K562 (cell line): ENCODE measurements around the gene PLXNA3. TPM values are rescaled to one million over a fixed set of nuclear protein-coding genes. Genes with fewer than 3 reads are reported as not detected.

Source experiments
- ATF7 ChIP-seq: fragments of 450-650 bp; IDR thresholded peaks from 2 replicates; pipeline ENCODE4 v1.7.1; 2014; ENCODE audit warnings: mild to moderate bottlenecking, moderate library complexity
- BACH1 ChIP-seq: fragments of 200-800 bp; sonication (Bioruptor generic); IDR thresholded peaks from 2 replicates; pipeline ENCODE4 v1.6.1; 2016; ENCODE audit warnings: missing genetic modification characterization, missing compliant biosample characterization
- CBFA2T2 ChIP-seq: fragments of 450-650 bp; conservative IDR thresholded peaks from 2 replicates; pipeline ENCODE4 v1.6.1; 2017; ENCODE audit warnings: mild to moderate bottlenecking
- CEBPG ChIP-seq, 3 experiments: fragments of 200-800 bp in 1 of 3; sonication (Bioruptor generic) in 1 of 3; sonication (generic) in 1 of 3; formaldehyde crosslinking in 1 of 3; IDR thresholded peaks in 2 of 3; conservative IDR thresholded peaks in 1 of 3; 2 replicates each; pipeline versions ENCODE4 v1.6.1 to v1.8.0; 2016 to 2022; ENCODE audit warnings: missing compliant biosample characterization in 2 of 3, missing genetic modification characterization in 2 of 3, mild to moderate bottlenecking in 1 of 3, missing genetic modification reagents in 1 of 3
- DMBX1 ChIP-seq: fragments of 250-450 bp; sonication (Bioruptor Pico); IDR thresholded peaks from 2 replicates; pipeline ENCODE4 v1.8.0; 2022; ENCODE audit warnings: inconsistent platforms, mild to moderate bottlenecking, moderate library complexity, borderline replicate concordance
- ELF4 ChIP-seq: fragments of 450-650 bp; formaldehyde crosslinking; IDR thresholded peaks from 2 replicates; pipeline ENCODE4 v1.4.0; 2022; ENCODE audit warnings: missing genetic modification characterization
- FOS ChIP-seq: IDR thresholded peaks from 3 replicates; pipeline ENCODE4 v1.6.1; 2011; ENCODE audit not compliant: insufficient read length; ENCODE audit errors: extremely low read depth
- FOSL1 ChIP-seq: fragments of 200-800 bp; sonication (Bioruptor generic); conservative IDR thresholded peaks from 2 replicates; pipeline ENCODE4 v1.6.1; 2016; ENCODE audit warnings: missing genetic modification characterization, missing compliant biosample characterization
- MBD1 ChIP-seq: fragments of 250-450 bp; sonication (Bioruptor Pico); IDR thresholded peaks from 2 replicates; pipeline ENCODE4 v1.8.0; 2022; ENCODE audit warnings: inconsistent platforms
- MED1 ChIP-seq: sonication (generic); formaldehyde crosslinking; IDR thresholded peaks from 2 replicates; pipeline ENCODE4 v1.8.1; 2023; ENCODE audit warnings: missing genetic modification reagents, borderline replicate concordance
- NRF1 ChIP-seq, 2 experiments: fragments of 450-650 bp; IDR thresholded peaks in 1 of 2; conservative IDR thresholded peaks in 1 of 2; 2 replicates each; pipeline ENCODE4 v1.6.1; 2014; ENCODE audit warnings: mild to moderate bottlenecking in 2 of 2
- SAP30 ChIP-seq: fragments of 200-600 bp; sonication (generic); IDR thresholded peaks from 2 replicates; pipeline ENCODE4 v1.6.1; 2012; ENCODE audit warnings: borderline replicate concordance, low read depth, mild to moderate bottlenecking, moderate library complexity, low read length, control low read depth, inconsistent platforms; ENCODE audit not compliant: insufficient read depth, poor library complexity, severe bottlenecking
- TCF15 ChIP-seq: fragments of 250-450 bp; sonication (Bioruptor Pico); IDR thresholded peaks from 2 replicates; pipeline ENCODE4 v1.8.0; 2022; ENCODE audit warnings: moderate library complexity, mild to moderate bottlenecking, inconsistent platforms
- ZNF197 ChIP-seq: fragments of 200-800 bp; sonication (Bioruptor generic); IDR thresholded peaks from 2 replicates; pipeline ENCODE4 v1.6.1; 2016; ENCODE audit warnings: low read depth, missing genetic modification characterization, missing compliant biosample characterization
- ZNF274 ChIP-seq: IDR thresholded peaks from 2 replicates; pipeline ENCODE4 v1.6.1; 2011; ENCODE audit warnings: low read depth, mild to moderate bottlenecking, low read length, moderate library complexity, borderline replicate concordance
- ZNF57 ChIP-seq: fragments of 450-650 bp; formaldehyde crosslinking; IDR thresholded peaks from 2 replicates; pipeline ENCODE4 v1.4.0; 2020; ENCODE audit warnings: mild to moderate bottlenecking, moderate library complexity
- ZNF589 ChIP-seq: fragments of 200-800 bp; sonication (Bioruptor generic); IDR thresholded peaks from 2 replicates; pipeline ENCODE4 v1.6.1; 2016; ENCODE audit warnings: low read depth, missing genetic modification characterization, missing compliant biosample characterization
- polyA plus RNA-seq, 8 experiments: library from polyadenylated mRNA; depleted of rRNA in 4 of 8; stranded (reverse) in 5 of 8; unstranded in 3 of 8; fragments of >200 nt; fragmentation: Nextera tagmentation in 2 of 8; fragmentation: Illumina TruSeq in 1 of 8; extraction: Ambion mirVana in 2 of 8; extraction: Trizol in 1 of 8; gene quantifications; 2 replicates each; pipeline versions ENCODE4 v1.2.1 to v1.2.3, GENCODE V29; 2011 to 2014; ENCODE audit warnings: inconsistent platforms in 1 of 8, missing spikeins in 1 of 8
- total RNA-seq, 7 experiments: library from RNA; depleted of rRNA in 6 of 7; stranded (reverse); fragments of >200 nt in 6 of 7; fragmentation: Illumina TruSeq in 2 of 7; extraction: Trizol in 2 of 7; gene quantifications; 2 replicates each; pipeline versions ENCODE4 v1.2.1 to v1.2.3, GENCODE V29; 2011 to 2021; ENCODE audit warnings: low replicate concordance in 1 of 7
- TF ChIP-seq, protein P1 (sequence below), 2 experiments: fragments of 150-350 bp in 1 of 2; IDR thresholded peaks; 2 replicates each; pipeline ENCODE4 v1.6.1; 2012 to 2016; ENCODE audit warnings: low read depth in 2 of 2, low read length in 2 of 2, mild to moderate bottlenecking in 1 of 2, moderate library complexity in 1 of 2
- TF ChIP-seq, protein P2 (sequence below): fragments of 450-650 bp; formaldehyde crosslinking; IDR thresholded peaks from 2 replicates; pipeline ENCODE4 v1.4.0; 2022; ENCODE audit warnings: missing genetic modification characterization

Gene PLXNA3
- total and polyA plus RNA-seq, 9 of the 15 experiments (the other 6 are each of a cell fraction or from before 2014, with no cell fraction given): 0.32 to 47.8 (median 7.5) TPM

- TF ChIP-seq BACH1 (tag) (no peak), ZNF274 (no peak), ZNF589 (CRISPR knock-in tag) (no peak), MBD1 (CRISPR knock-in tag) (no peak), CEBPG (CRISPR knock-in tag; IDR thresholded peaks at IDR 0.05) (no peak), CEBPG (tag; conservative IDR thresholded peaks at IDR 0.05 in 1 of 2, IDR thresholded peaks at IDR 0.05 in 1 of 2) (peak in 1 of 2 experiments; percentile 10; a peak in 1 of 4 replicates), ZNF197 (CRISPR knock-in tag) (no peak), TCF15 (CRISPR knock-in tag) (no peak), ELF4 (no peak), FOSL1 (no peak), ATF7 (0 out of 2 replicates have a peak, but pooled peaks have one; percentile 5), FOS (no peak), ZNF57 (CRISPR knock-in tag) (no peak), CBFA2T2 (peak; percentile 51; the same call in 1 of the 2 replicates), DMBX1 (CRISPR knock-in tag) (no peak), NRF1 (conservative IDR thresholded peaks at IDR 0.05 in 1 of 2, IDR thresholded peaks at IDR 0.05 in 1 of 2) (no peak), MED1 (CRISPR knock-in tag) (no peak), SAP30 (no peak)
- TF ChIP-seq, protein P1, sequence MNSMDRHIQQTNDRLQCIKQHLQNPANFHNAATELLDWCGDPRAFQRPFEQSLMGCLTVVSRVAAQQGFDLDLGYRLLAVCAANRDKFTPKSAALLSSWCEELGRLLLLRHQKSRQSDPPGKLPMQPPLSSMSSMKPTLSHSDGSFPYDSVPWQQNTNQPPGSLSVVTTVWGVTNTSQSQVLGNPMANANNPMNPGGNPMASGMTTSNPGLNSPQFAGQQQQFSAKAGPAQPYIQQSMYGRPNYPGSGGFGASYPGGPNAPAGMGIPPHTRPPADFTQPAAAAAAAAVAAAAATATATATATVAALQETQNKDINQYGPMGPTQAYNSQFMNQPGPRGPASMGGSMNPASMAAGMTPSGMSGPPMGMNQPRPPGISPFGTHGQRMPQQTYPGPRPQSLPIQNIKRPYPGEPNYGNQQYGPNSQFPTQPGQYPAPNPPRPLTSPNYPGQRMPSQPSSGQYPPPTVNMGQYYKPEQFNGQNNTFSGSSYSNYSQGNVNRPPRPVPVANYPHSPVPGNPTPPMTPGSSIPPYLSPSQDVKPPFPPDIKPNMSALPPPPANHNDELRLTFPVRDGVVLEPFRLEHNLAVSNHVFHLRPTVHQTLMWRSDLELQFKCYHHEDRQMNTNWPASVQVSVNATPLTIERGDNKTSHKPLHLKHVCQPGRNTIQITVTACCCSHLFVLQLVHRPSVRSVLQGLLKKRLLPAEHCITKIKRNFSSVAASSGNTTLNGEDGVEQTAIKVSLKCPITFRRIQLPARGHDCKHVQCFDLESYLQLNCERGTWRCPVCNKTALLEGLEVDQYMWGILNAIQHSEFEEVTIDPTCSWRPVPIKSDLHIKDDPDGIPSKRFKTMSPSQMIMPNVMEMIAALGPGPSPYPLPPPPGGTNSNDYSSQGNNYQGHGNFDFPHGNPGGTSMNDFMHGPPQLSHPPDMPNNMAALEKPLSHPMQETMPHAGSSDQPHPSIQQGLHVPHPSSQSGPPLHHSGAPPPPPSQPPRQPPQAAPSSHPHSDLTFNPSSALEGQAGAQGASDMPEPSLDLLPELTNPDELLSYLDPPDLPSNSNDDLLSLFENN (IDR thresholded peaks at IDR 0.05; ENCODE audit: low read depth in 2 of 2, low read length in 2 of 2): no peak; a peak in 1 of 4 replicates
- TF ChIP-seq, protein P2, sequence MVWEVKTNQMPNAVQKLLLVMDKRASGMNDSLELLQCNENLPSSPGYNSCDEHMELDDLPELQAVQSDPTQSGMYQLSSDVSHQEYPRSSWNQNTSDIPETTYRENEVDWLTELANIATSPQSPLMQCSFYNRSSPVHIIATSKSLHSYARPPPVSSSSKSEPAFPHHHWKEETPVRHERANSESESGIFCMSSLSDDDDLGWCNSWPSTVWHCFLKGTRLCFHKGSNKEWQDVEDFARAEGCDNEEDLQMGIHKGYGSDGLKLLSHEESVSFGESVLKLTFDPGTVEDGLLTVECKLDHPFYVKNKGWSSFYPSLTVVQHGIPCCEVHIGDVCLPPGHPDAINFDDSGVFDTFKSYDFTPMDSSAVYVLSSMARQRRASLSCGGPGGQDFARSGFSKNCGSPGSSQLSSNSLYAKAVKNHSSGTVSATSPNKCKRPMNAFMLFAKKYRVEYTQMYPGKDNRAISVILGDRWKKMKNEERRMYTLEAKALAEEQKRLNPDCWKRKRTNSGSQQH (CRISPR knock-in tag): no peak
Observed at GRCh38 chrX:154516656-154517100, 58.6 kb downstream of the PLXNA3 start (continued).
